SU-DHL-6 (cell line): Measurements from ENCODE around the gene ODAD2.

Experiments used
- EZH2phosphoT487 ChIP-seq: fragments of 200-600 bp; sonication (generic), shearing (Covaris generic); conservative IDR thresholded peaks from 2 replicates; pipeline ENCODE4 v1.6.1; 2018; ENCODE audit warnings: mild to moderate bottlenecking, antibody characterized with exemption, low read length, moderate library complexity, mixed read lengths
- TF ChIP-seq, protein P1 (sequence below): fragments of 200-600 bp; sonication (generic); IDR thresholded peaks from one replicate; pipeline ENCODE4 v1.5.1; 2017; ENCODE audit warnings: antibody characterized with exemption, mild to moderate bottlenecking, low read length, moderate library complexity; ENCODE audit not compliant: insufficient read depth, poor library complexity, severe bottlenecking

DNA sequence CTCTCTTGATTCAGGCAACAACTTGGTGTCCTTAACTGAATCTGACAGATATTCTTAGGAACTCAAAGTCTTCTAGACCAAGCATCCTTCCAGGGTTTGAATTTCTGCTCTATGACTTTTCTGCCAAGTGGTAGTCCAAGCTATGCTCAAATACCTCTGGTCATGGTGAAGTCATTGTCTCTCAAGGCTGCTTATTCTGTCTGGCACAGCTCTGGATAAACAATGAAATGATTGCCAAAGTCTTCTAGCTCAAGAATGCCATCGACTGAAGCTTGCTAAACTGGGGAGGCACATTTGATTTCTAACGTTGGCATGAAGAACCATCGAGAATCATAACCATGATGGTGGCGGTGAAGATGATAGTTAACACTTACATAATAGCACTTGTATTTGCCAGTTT, 137.1 kb downstream of the ODAD2 start:
- TF ChIP-seq, protein P1, sequence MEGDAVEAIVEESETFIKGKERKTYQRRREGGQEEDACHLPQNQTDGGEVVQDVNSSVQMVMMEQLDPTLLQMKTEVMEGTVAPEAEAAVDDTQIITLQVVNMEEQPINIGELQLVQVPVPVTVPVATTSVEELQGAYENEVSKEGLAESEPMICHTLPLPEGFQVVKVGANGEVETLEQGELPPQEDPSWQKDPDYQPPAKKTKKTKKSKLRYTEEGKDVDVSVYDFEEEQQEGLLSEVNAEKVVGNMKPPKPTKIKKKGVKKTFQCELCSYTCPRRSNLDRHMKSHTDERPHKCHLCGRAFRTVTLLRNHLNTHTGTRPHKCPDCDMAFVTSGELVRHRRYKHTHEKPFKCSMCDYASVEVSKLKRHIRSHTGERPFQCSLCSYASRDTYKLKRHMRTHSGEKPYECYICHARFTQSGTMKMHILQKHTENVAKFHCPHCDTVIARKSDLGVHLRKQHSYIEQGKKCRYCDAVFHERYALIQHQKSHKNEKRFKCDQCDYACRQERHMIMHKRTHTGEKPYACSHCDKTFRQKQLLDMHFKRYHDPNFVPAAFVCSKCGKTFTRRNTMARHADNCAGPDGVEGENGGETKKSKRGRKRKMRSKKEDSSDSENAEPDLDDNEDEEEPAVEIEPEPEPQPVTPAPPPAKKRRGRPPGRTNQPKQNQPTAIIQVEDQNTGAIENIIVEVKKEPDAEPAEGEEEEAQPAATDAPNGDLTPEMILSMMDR = no peak
- TF ChIP-seq EZH2phosphoT487 = no peak
